SW480 (cell line): ENCODE measurements around the gene ZNF467.

Experiments used
- DNase-seq: peaks from one replicate; pipeline ENCODE4 v3.0.0-alpha.2; 2016; ENCODE audit warnings: low spot score

Gene ZNF467

GRCh38 chr7:149770728-149771636, 2.4 kb downstream of the ZNF467 start:
- DNase-seq = no peak

GRCh38 chr7:149769915-149770314, 3.5 kb downstream of the ZNF467 start:
- DNase-seq = no peak

GRCh38 chr7:149768931-149769330, 4.5 kb downstream of the ZNF467 start:
- DNase-seq = no peak

- no peak for DNase-seq
Observed at GRCh38 chr7:149767068-149767467, 6.3 kb downstream of the ZNF467 start.

- DNase-seq = no peak
Observed at GRCh38 chr7:149766135-149766675, 7.2 kb downstream of the ZNF467 start.

- DNase-seq = no peak
Observed at GRCh38 chr7:149765399-149766121, 7.8 kb downstream of the ZNF467 start.

GRCh38 chr7:149764481-149765398, 8.6 kb downstream of the ZNF467 start:
- DNase-seq = peak; percentile 71

GRCh38 chr7:149763563-149764240, 9.7 kb downstream of the ZNF467 start:
- DNase-seq = no peak

- DNase-seq = no peak
Observed at GRCh38 chr7:149762610-149763009, 10.8 kb downstream of the ZNF467 start.

GRCh38 chr7:149762089-149762488, 11.3 kb downstream of the ZNF467 start:
- DNase-seq = no peak

GRCh38 chr7:149761307-149761706, 12.1 kb downstream of the ZNF467 start:
- DNase-seq = no peak

GRCh38 chr7:149760538-149760937, 12.8 kb downstream of the ZNF467 start:
- DNase-seq = no peak

- DNase-seq = no peak
Observed at GRCh38 chr7:149759093-149759860, 14.1 kb downstream of the ZNF467 start.

- DNase-seq = peak; percentile 49
Observed at GRCh38 chr7:149753375-149754233, 19.8 kb downstream of the ZNF467 start.

- DNase-seq = no peak
Observed at GRCh38 chr7:149752646-149753045, 20.7 kb downstream of the ZNF467 start.

- no peak for DNase-seq
Observed at GRCh38 chr7:149751043-149751775, 22.2 kb downstream of the ZNF467 start.

- DNase-seq = no peak
Observed at GRCh38 chr7:149750122-149750845, 23.1 kb downstream of the ZNF467 start.
